SU-DHL-6 (cell line): ENCODE measurements around the gene GAB4.

Experiments
- EZH2phosphoT487 ChIP-seq: fragments of 200-600 bp; sonication (generic), shearing (Covaris generic); conservative IDR thresholded peaks from 2 replicates; pipeline ENCODE4 v1.6.1; 2018; ENCODE audit warnings: mild to moderate bottlenecking, antibody characterized with exemption, low read length, moderate library complexity, mixed read lengths
- TF ChIP-seq, protein P1 (sequence below): fragments of 200-600 bp; sonication (generic); IDR thresholded peaks from one replicate; pipeline ENCODE4 v1.5.1; 2017; ENCODE audit warnings: antibody characterized with exemption, mild to moderate bottlenecking, low read length, moderate library complexity; ENCODE audit not compliant: insufficient read depth, poor library complexity, severe bottlenecking

DNA sequence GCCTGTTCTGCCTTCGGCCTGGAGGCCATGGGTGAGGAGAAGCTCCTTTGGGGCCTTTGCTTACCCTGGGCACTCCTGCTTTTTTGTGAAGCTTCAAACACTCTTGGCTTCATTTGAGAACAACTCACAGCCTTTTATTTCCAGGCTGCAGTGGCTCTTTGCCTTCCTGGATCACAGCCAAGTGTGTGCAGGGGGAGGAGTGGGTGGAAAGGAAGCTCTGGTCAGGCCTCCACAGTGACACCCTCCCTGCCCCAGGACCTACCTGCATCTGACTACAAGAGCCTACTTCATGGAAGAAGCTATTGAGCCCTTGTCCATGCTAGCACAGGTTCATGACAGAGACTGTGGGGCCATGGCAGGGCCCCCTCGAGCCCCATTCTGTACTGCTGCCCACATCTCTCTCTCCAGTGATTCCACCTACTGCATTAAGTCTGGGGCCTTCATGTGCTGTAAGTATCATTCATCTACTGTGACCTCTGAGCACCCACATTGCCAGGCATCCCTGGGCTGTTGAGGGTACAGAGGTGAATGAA is 52.3 kb downstream of the GAB4 start:
- TF ChIP-seq, protein P1, sequence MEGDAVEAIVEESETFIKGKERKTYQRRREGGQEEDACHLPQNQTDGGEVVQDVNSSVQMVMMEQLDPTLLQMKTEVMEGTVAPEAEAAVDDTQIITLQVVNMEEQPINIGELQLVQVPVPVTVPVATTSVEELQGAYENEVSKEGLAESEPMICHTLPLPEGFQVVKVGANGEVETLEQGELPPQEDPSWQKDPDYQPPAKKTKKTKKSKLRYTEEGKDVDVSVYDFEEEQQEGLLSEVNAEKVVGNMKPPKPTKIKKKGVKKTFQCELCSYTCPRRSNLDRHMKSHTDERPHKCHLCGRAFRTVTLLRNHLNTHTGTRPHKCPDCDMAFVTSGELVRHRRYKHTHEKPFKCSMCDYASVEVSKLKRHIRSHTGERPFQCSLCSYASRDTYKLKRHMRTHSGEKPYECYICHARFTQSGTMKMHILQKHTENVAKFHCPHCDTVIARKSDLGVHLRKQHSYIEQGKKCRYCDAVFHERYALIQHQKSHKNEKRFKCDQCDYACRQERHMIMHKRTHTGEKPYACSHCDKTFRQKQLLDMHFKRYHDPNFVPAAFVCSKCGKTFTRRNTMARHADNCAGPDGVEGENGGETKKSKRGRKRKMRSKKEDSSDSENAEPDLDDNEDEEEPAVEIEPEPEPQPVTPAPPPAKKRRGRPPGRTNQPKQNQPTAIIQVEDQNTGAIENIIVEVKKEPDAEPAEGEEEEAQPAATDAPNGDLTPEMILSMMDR, result no peak
- no peak for TF ChIP-seq EZH2phosphoT487
